Neural progenitor cell (in vitro differentiated cells): ENCODE measurements around the gene TDP2.

Experiments
- CTCF ChIP-seq: fragments of 200-600 bp; sonication (generic); IDR thresholded peaks from 2 replicates; pipeline ENCODE4 v1.5.1; 2017; ENCODE audit warnings: antibody characterized with exemption, mild to moderate bottlenecking
- EZH2 ChIP-seq: fragments of 200-600 bp; sonication (generic); IDR thresholded peaks from 2 replicates; pipeline ENCODE4 v1.6.1; 2017; ENCODE audit warnings: antibody characterized with exemption, mild to moderate bottlenecking, moderate library complexity

- TF ChIP-seq CTCF (no peak), EZH2 (no peak)
These were observed 29.4 kb upstream of the TDP2 start for GRCh38 chr6:24696097-24696496.
